Duodenal mucosa (tissue), 2 donors: ENCODE data around the gene IFITM5.

ENCODE experiments used
- H3K27ac ChIP-seq: one replicate; pipeline ENCODE4 v1.7.0; 2013; ENCODE audit warnings: low read depth, low read length
- H3K27me3 ChIP-seq, 2 donors: one replicate each; pipeline ENCODE4 v1.7.0; 2013; ENCODE audit warnings: low read length in 2 of 2, control low read depth in 1 of 2; ENCODE audit not compliant: insufficient read depth in 2 of 2, control insufficient read depth in 1 of 2
- H3K36me3 ChIP-seq, 2 donors: one replicate each; pipeline ENCODE4 v1.7.0; 2013; ENCODE audit warnings: low read length in 2 of 2, control low read depth in 1 of 2; ENCODE audit not compliant: insufficient read depth in 2 of 2, control insufficient read depth in 1 of 2
- H3K4me1 ChIP-seq, 2 donors: one replicate each; pipeline ENCODE4 v1.7.0; 2013; ENCODE audit warnings: low read length in 2 of 2, control low read depth in 1 of 2; ENCODE audit not compliant: insufficient read depth in 2 of 2, control insufficient read depth in 1 of 2
- H3K4me3 ChIP-seq, 2 donors: one replicate each; pipeline ENCODE4 v1.7.0; 2013; ENCODE audit warnings: low read length in 2 of 2, low read depth in 1 of 2
- H3K9ac ChIP-seq, 2 donors: one replicate each; pipeline ENCODE4 v1.7.0; 2013; ENCODE audit warnings: low read length in 2 of 2, low read depth in 1 of 2
- H3K9me3 ChIP-seq, 2 donors: one replicate each; pipeline ENCODE4 v1.7.0; 2013; ENCODE audit warnings: low read length in 2 of 2, control low read depth in 1 of 2; ENCODE audit not compliant: control insufficient read depth in 1 of 2

The IFITM5 gene

DNA sequence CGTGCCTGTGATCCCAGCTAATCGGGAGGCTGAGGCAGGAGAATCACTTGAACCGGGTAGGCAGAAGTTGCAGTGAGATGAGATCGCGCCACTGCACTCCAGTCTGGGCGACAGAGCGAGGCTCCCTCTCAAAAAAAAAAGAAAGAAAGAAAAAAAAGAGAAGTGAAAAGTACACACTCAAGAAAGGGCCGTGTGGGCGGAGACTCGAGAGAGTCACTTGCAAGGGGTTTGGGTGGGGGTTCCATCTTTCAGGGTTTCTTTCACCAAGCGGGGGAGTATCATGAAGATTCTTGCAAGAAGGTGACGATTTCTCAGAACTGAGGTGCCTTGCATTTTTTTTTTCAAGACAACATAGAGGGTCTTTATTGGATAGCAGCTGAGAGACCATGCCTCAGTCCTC lies 4.0 kb upstream of the IFITM5 start:
- Histone ChIP-seq H3K36me3 (no peaks in the 10 kb centered on the region), H3K27me3 (peaks cover 9 to 10% of the 10 kb centered on the region in 2 donors), H3K27ac (no peak overlapping the region), H3K4me1 (peaks cover 3 to 15% of the 10 kb centered on the region in 2 donors), H3K9ac (no peak overlapping the region), H3K4me3 (no peak overlapping the region), H3K9me3 (no peaks in the 10 kb centered on the region)

DNA sequence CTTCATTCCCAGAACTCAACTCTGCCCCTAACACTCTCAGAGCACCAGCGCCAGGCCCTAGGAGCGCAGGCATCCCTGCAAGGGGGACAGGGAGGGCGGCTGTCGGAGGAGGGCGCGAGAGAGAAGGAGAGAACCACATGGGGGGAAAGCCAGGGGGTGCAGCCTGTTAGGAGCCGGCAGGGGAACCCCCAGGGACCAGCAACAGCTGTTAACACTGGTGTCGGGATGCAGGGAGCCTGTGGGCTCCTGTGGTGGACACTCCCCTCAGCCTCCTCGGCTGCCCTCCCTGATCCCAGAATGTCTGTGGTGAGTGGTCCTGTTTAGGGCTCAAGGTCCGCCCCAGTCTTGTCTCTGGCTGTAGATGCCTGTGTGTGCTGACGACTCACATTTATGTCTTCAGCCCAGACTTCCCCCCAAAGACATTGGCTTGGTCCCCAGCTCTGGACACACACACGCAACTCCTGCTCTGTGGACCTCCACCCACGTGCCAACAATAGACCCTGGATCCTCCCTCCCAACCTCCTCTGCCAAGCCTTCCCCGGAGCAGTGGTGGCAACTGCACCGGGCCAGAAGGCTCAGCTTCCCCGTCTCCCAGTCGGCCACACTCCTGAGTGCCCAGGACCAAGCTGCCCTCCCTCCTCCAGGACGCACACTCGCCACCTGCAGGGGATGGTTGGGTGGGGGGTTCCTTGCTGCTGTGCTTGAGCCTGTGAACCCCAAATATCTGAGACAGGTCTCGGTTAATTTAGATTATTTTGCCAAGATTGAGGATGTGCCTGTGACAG lies 817 bp upstream of the IFITM5 start:
- no peak overlapping the region for H3K27ac ChIP-seq
- no peaks in the 10 kb centered on the region for H3K9me3 ChIP-seq
- H3K27me3 ChIP-seq = peaks cover 9 to 19% of the 10 kb centered on the region in 2 donors
- H3K36me3 ChIP-seq = no peaks in the 10 kb centered on the region
- no peak overlapping the region for H3K9ac ChIP-seq
- H3K4me1 ChIP-seq = peaks cover 14 to 26% of the 10 kb centered on the region in 2 donors
- H3K4me3 ChIP-seq = no peak overlapping the region

DNA sequence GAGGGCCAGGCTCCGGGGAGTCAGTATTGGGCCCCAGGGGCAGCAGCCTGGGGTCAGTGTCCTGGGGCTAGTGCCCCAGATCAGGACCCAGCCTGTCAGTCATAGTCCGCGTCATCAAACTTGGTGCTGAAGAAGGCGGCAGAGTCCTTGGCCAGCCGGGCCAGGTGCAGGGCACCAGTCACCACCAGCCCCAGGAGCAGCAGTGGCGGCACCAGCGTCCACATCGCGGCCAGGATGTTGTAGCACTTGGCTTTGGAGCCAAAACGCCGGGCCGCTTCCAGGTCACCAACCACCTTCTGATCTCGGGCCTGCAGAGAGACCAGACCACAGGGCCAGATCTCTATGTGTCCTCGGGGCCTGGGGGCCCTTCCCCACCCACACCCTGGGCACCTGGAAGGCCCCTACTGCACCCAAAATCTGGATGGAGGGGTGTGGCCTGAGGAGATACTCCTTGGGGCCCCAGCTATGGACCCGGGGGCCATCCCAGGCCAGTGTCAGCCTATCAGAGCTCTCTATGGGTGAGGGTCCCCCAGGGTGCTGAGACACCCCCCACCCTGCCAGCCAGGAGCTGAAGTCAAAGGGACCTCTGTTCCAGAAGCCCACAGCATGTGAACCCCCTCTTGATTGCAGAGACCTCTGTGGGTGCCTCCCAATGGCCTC lies 790 bp downstream of the IFITM5 start:
- Histone ChIP-seq H3K36me3 (peaks cover 0 to 9% of the 10 kb centered on the region in 2 donors), H3K4me1 (peaks cover 14 to 26% of the 10 kb centered on the region in 2 donors), H3K9me3 (no peaks in the 10 kb centered on the region), H3K27me3 (peaks cover 9 to 19% of the 10 kb centered on the region in 2 donors), H3K4me3 (no peak overlapping the region), H3K9ac (no peak overlapping the region), H3K27ac (no peak overlapping the region)

DNA sequence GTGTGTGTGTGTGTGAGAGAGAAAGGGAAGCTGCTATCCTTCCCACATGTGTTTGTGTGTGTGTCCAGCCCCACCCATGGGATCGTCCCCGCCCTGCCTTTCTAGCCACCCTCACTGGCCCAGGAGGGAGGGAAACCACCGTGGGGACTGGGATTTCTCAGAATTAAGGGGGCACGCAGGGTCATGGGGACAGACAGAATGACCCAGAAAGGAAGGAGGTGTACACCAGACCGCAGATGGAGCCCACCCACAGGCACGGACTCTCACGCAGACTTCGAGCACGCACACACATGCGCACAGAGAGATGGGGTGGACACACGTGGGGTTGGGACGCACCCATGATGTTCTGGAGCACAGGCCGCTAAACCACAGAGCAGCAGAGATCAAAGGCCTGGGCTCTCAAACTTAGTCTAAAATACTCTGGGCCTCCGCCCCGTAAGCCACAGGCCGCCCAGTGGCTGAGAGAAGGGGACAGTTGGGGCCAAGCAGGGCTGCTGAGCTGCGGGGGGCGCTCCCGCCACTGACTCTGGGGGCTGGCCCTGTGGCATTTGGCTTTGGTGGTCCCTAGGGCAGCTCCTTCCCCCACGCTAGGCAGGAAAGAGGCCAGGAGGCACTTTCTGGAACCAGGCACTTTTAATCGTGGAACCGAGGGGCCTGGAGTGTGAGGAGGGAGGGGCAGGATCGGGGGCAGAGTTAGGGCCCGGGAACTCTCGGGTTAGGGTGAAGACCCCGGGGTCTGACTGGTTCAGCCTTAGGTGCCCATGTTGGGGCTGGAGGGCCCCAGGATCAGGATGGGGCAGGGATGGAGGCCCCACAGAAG lies 1.5 kb downstream of the IFITM5 start:
- H3K27me3 ChIP-seq = peaks cover 9 to 19% of the 10 kb centered on the region in 2 donors
- H3K9me3 ChIP-seq = no peaks in the 10 kb centered on the region
- no peak overlapping the region for H3K9ac ChIP-seq
- H3K36me3 ChIP-seq = peaks cover 0 to 16% of the 10 kb centered on the region in 2 donors
- H3K4me3 ChIP-seq = no peak overlapping the region
- peaks cover 14 to 26% of the 10 kb centered on the region in 2 donors for H3K4me1 ChIP-seq
- H3K27ac ChIP-seq = no peak overlapping the region

DNA sequence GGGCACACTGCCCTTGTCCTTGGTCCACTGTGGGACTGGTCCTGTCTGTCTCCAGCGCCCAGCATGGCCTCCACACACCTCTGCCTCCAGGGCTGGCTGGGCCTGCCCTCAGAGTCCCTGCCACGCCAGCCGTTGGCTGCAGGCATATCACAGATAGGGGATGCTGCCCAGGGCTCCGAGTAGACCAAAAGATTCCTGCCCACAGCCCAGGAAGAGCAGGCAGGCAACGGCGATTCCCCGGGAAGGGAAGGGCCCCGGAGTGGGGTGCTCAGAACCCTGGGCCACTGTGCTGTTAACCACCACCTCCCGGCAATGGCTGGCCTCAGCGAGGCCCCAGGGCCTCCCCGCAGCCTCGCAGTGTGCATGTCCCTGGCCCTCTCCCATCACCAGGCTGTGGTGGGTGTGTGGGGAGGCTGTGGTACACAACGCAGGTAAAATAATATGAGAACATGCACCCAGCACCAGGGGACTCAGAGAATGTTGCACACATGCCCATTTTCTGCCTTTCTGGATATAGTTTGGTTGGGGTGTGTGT lies 2.2 kb downstream of the IFITM5 start:
- no peaks in the 10 kb centered on the region for H3K9me3 ChIP-seq
- H3K4me1 ChIP-seq = peaks cover 14 to 26% of the 10 kb centered on the region in 2 donors
- peaks cover 9 to 19% of the 10 kb centered on the region in 2 donors for H3K27me3 ChIP-seq
- no peak overlapping the region for H3K27ac ChIP-seq
- H3K36me3 ChIP-seq = peaks cover 0 to 22% of the 10 kb centered on the region in 2 donors
- H3K4me3 ChIP-seq = no peak overlapping the region
- no peak overlapping the region for H3K9ac ChIP-seq

DNA sequence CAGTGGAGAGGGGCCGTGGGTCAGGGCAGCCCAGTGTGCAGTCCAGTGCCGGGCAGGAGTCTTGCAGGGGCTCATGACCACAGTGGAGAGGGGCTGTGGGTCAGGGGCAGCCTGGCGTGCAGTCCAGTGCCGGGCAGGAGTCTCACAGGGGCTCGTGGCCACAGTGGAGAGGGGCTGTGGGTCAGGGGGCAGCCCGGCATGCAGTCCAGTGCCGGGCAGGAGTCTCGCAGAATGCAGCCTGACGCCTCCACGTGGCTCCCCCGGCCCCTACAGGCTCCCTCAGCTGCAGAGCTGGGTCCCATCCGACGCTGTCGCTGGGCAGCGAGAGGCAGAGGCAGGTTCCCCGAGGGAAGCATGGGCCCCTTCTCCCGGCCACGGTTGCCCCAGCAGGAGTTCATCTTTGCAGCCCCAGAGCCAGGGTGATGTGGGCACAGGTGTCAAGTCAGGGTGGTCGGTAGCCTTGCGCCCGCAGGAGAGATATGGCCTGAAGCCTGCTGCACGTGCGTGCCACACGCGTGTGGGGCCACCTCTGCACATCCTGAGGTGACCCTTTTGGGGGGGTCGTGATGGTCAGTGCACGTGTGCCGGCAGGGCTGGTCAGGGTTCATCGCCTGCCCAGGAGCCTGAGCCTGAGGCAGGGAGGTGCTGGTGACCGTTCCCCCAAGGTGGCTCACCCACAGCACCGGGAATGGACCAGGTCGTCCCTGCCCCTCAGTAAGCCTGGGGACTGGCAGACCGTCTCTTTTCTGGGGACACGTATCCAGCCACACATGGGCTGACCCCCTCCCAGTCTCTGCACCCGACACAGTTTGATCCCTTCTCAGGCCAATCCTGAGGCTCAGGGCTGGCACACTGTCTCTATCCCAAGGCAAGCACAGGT lies 2.9 kb downstream of the IFITM5 start:
- Histone ChIP-seq H3K9me3 (no peaks in the 10 kb centered on the region), H3K36me3 (peaks cover 0 to 29% of the 10 kb centered on the region in 2 donors), H3K9ac (no peak overlapping the region), H3K4me1 (peaks cover 14 to 26% of the 10 kb centered on the region in 2 donors), H3K27ac (no peak overlapping the region), H3K27me3 (peaks cover 9 to 19% of the 10 kb centered on the region in 2 donors), H3K4me3 (no peak overlapping the region)

DNA sequence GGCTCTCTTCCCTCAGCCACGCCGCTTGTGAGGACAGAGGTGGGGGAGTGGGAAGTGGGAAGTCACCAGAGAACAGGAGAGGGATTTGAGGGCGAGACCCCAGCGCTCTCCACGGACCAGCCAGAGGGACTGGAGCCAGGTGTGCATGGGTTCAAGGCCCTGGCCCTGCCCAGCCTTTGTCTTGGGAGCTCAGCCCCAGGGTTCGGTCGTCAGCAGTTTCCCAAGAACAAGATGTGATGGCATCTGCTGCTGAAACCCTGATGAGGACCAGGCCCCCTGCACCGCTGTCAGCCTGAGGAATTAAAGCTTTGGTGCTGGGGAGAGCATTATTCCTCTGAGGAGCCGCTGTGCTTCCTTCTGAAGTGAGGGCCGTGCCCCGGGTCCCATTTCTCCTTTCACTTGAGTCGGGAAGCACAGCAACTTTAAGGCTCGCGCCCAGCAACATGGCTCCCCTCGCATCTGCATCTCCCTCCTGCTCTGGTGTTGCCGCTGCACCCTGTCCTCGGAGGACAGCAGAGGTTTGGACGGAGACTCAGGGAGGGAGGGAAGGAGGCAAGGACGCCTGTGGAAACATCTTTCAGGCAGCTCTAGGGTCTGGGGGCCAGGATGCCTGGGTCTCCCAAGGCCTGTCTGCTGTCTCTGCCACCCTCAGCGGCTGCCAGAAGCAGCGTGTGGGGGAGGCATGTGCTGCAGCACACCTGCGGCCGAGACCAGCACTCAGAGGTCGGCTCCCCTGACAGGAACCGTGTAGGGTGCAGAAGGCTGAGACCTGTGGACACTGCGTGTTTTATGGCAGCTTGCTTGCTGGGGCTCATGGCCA lies 3.8 kb downstream of the IFITM5 start:
- Histone ChIP-seq H3K4me3 (no peak overlapping the region), H3K27me3 (peaks cover 9 to 17% of the 10 kb centered on the region in 2 donors), H3K4me1 (peaks cover 13 to 26% of the 10 kb centered on the region in 2 donors), H3K27ac (no peak overlapping the region), H3K9ac (no peak overlapping the region), H3K36me3 (peaks cover 0 to 35% of the 10 kb centered on the region in 2 donors), H3K9me3 (no peaks in the 10 kb centered on the region)

DNA sequence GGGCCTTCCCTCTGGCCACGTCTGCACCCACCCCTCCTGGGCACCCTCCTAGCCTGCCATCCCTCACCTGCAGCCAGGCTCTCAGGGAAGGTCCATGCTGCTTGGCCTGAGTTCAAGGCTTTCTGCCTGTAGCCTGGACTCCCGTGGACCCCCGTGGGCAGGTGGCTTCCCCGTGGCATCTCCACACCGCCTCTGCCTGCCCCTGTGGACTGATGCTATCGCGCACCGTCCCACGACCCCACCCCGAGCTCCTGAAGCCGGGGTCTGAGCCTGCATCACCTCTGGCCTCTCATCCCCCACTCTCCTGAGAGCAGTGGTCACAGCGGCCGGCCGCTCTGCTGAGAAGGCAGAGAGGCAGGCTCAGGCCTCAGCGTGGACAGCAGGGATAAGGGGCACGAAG lies 4.5 kb downstream of the IFITM5 start:
- Histone ChIP-seq H3K4me1 (peaks cover 10 to 22% of the 10 kb centered on the region in 2 donors), H3K27ac (no peak overlapping the region), H3K9ac (no peak overlapping the region), H3K36me3 (peaks cover 0 to 35% of the 10 kb centered on the region in 2 donors), H3K27me3 (peaks cover 2 to 10% of the 10 kb centered on the region in 2 donors), H3K4me3 (no peak overlapping the region), H3K9me3 (no peaks in the 10 kb centered on the region)
